ENCODE measurements around the gene LDLRAD4. TPM values are rescaled to one million over a fixed set of nuclear protein-coding genes. Genes with fewer than 3 reads are reported as not detected.

Gene LDLRAD4
- total RNA-seq, 1 experiment from 2014 or later: not detected

Other genes starting within 250 kb of the LDLRAD4 start
- gene CEP192, start 227.4 kb upstream of the LDLRAD4 start, total RNA-seq (2014; rRNA removed): 25.1 and 30.8 TPM in 2 replicates